ENCODE data around the gene FAHD2A.

DNA sequence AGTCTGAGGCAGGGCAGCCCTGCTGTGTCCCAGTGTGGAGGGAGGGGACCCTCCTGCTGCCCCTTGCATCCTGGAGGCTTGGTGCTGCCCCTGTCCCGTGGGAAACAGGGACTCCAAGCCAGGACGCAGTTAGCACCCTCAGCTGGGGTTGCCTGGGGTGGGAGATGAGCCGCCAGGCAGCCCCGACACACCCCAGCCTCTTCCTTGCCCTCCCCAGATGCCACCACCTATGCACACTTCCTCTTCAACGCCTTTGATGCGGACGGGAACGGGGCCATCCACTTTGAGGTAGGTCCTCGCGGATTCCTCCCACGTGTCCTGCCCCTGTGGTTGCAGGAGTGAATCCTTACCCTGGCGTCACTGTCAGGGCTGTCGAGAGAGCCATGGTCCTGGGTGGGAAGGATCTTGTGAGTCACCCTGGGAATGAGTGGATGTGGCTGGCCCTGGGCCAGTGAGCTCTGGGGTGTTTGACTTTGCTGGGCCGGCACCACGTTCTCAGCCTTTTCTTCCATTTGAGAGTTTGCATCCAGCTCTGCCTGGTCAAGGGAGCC is 27.5 kb upstream of the FAHD2A start:
- TF ChIP-seq, protein P1, sequence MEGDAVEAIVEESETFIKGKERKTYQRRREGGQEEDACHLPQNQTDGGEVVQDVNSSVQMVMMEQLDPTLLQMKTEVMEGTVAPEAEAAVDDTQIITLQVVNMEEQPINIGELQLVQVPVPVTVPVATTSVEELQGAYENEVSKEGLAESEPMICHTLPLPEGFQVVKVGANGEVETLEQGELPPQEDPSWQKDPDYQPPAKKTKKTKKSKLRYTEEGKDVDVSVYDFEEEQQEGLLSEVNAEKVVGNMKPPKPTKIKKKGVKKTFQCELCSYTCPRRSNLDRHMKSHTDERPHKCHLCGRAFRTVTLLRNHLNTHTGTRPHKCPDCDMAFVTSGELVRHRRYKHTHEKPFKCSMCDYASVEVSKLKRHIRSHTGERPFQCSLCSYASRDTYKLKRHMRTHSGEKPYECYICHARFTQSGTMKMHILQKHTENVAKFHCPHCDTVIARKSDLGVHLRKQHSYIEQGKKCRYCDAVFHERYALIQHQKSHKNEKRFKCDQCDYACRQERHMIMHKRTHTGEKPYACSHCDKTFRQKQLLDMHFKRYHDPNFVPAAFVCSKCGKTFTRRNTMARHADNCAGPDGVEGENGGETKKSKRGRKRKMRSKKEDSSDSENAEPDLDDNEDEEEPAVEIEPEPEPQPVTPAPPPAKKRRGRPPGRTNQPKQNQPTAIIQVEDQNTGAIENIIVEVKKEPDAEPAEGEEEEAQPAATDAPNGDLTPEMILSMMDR (IDR thresholded peaks at IDR 0.05) = no peak
- TF ChIP-seq EZH2phosphoT487 (IDR thresholded peaks at IDR 0.05) = no peak
